ENCODE data around the gene TMC4. TPM values are rescaled to one million over a fixed set of nuclear protein-coding genes. Genes with fewer than 3 reads are reported as not detected.

Gene TMC4
- total and polyA plus RNA-seq, 2 experiments from 2014 or later: 2.3 to 7.8 TPM

DNA sequence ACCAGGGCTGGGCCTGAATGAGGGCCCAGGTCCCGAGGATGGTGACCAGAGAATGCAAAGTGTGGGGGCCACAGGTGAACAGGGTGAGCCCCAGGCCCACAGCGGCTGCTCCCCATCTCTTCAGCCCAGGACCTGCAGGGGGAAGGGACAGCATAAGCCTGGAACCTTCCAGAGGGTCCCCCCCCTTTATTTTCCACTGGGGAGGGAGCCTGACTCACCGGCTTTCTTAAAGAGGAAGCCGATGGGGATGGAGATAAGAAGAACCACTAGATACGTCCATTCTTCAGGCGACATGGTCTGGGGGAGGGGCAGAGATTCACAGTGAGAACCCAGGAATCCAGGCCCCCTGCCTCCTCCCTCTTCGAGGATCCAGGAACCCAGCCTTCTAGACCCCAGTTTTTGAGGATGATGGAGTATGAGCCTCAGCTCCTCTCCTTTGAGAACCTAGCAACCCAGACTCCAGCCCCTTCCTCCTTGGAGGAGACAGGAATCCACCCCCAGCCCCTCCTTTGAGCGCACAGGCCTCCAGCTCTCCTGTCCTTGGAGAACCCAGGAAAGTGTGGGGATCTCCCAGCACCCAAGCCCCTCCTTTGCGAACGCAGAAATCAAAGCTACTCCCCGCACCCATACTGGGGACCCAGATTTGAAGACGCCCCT is 15.4 kb upstream of the TMC4 start:
- no peaks in the 10 kb centered on the region for H3K27me3 ChIP-seq (ENCODE audit: insufficient read depth)
- H2AFZ ChIP-seq: no peak overlapping the region; the same call in 1 of the 2 replicates
- H3K4me2 ChIP-seq: peak overlapping the region; percentile 95
- peaks cover 7% of the 10 kb centered on the region; the same call in 1 of the 2 replicates for H3F3A ChIP-seq (replicated peaks; ENCODE audit: low read depth)
- H3K36me3 ChIP-seq (ENCODE audit: insufficient read depth): peaks cover 5% of the 10 kb centered on the region
- TF ChIP-seq ETS1 (IDR thresholded peaks at IDR 0.05): no peak
- no peak for TF ChIP-seq ZNF331 (CRISPR knock-in tag; IDR thresholded peaks at IDR 0.05; ENCODE audit: low read depth)
- ATAC-seq (no peak), DNase-seq (ENCODE audit: low spot score) (peak; percentile 45)
- Mint-ChIP-seq H3K4me1 (peaks cover 29% of the 10 kb centered on the region), H3K27me3 (ENCODE audit: insufficient read depth, low read depth, poor library complexity) (peaks cover 20% of the 10 kb centered on the region), H3K36me3 (ENCODE audit: low read depth) (peaks cover 42% of the 10 kb centered on the region), H3K9me3 (no peaks in the 10 kb centered on the region; the same call in 2 of the 3 replicates), H3K27ac (peak overlapping the region; percentile 97), H3K4me3 (peak overlapping the region; percentile 88)
- peak overlapping the region; percentile 56 for H3K4me3 ChIP-seq
- peaks cover 39% of the 10 kb centered on the region for H3K79me2 ChIP-seq (replicated peaks; ENCODE audit: insufficient read depth)
- H3K4me1 ChIP-seq (ENCODE audit: insufficient read depth): peaks cover 7% of the 10 kb centered on the region; the same call in 1 of the 2 replicates
- H3K27ac ChIP-seq (ENCODE audit: low read depth): peak overlapping the region; percentile 41; the same call in 1 of the 2 replicates
- H4K20me1 ChIP-seq (replicated peaks; ENCODE audit: insufficient read depth): peaks cover 13% of the 10 kb centered on the region
- no peaks in the 10 kb centered on the region for H3K9me2 ChIP-seq (ENCODE audit: insufficient read depth)

DNA sequence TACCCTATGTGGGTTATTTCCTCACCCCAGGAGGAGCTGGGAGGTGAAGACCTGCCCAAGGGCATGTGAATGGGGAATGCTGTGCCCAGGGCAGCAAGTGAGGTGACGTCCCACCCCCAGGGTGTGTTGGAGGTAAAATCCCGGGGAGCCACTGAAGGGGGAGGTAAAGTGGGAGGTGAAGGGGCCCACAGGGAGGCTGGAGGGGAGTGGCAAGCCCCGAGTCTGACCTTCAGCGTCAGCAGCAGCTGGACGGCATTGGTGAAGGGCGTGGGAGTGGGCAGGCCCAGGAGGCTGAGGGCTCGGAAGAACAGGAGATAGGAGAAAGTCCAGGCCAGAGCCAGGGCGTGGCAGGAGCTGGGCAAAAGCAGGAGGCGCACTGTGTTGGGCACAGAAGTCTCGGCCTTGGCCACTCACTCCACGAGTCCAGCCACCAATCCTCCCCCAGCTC is 14.0 kb upstream of the TMC4 start:
- Histone ChIP-seq H3K9me2 (ENCODE audit: insufficient read depth) (no peaks in the 10 kb centered on the region), H4K20me1 (replicated peaks; ENCODE audit: insufficient read depth) (peaks cover 9% of the 10 kb centered on the region), H3K27ac (ENCODE audit: low read depth) (no peak overlapping the region), H2AFZ (no peak overlapping the region), H3K27me3 (ENCODE audit: insufficient read depth) (no peaks in the 10 kb centered on the region), H3F3A (replicated peaks; ENCODE audit: low read depth) (peaks cover 6% of the 10 kb centered on the region; the same call in 1 of the 2 replicates), H3K79me2 (replicated peaks; ENCODE audit: insufficient read depth) (peaks cover 27% of the 10 kb centered on the region), H3K36me3 (ENCODE audit: insufficient read depth) (no peaks in the 10 kb centered on the region; the same call in 1 of the 2 replicates), H3K4me2 (no peak overlapping the region), H3K4me1 (ENCODE audit: insufficient read depth) (peaks cover under 1% of the 10 kb centered on the region; the same call in 1 of the 2 replicates), H3K4me3 (no peak overlapping the region)
- peak overlapping the region; percentile 88 for H3K4me3 Mint-ChIP-seq
- H3K27me3 Mint-ChIP-seq (ENCODE audit: insufficient read depth, low read depth, poor library complexity): peaks cover 17% of the 10 kb centered on the region
- peaks cover 17% of the 10 kb centered on the region for H3K4me1 Mint-ChIP-seq
- peak overlapping the region; percentile 50; the same call in 1 of the 2 replicates for H3K27ac Mint-ChIP-seq
- ATAC-seq: no peak
- no peaks in the 10 kb centered on the region; the same call in 2 of the 3 replicates for H3K9me3 Mint-ChIP-seq
- DNase-seq (ENCODE audit: low spot score): no peak
- TF ChIP-seq CREB1 (CRISPR knock-in tag; IDR thresholded peaks at IDR 0.05; ENCODE audit: low read depth): no peak
- TF ChIP-seq ZNF462 (CRISPR knock-in tag; IDR thresholded peaks at IDR 0.05): no peak
- TF ChIP-seq STAT1 (IDR thresholded peaks at IDR 0.05; ENCODE audit: unreplicated experiment): no peak
- TF ChIP-seq EZH2phosphoT487 (IDR thresholded peaks at IDR 0.05; ENCODE audit: unreplicated experiment): no peak
- TF ChIP-seq ETS1 (IDR thresholded peaks at IDR 0.05): no peak
- H3K36me3 Mint-ChIP-seq (ENCODE audit: low read depth): peaks cover 36% of the 10 kb centered on the region
